MCF 10A (cell line): ENCODE results near the gene MPZL1. TPM values are rescaled to one million over a fixed set of nuclear protein-coding genes. Genes with fewer than 3 reads are reported as not detected.

Experiments
- BruUV-seq: library from RNA; stranded (reverse); fragments of 400-500 nt; replicated peaks from 2 replicates; lab custom pipeline; 2021; lab: Mats Ljungman, UMichigan
- CTCF ChIA-PET: fragments of 300-600 bp; sonication (Branson Sonifier 250); formaldehyde crosslinking; extraction: SDS; loops from one replicate; lab custom pipeline; 2021; ENCODE audit warnings: antibody characterized with exemption, inconsistent platforms; lab: Yijun Ruan, JAX
- POLR2A ChIA-PET: fragments of 300-600, 350-650 bp; sonication (Branson Sonifier 250); formaldehyde crosslinking; extraction: SDS; loops from one replicate; lab custom pipeline; 2020; ENCODE audit warnings: antibody characterized with exemption, inconsistent platforms; lab: Yijun Ruan, JAX
- DNase-seq: peaks from one replicate; pipeline ENCODE4 v3.0.0-alpha.2; 2018; ENCODE audit not compliant: unreplicated experiment
- H3K27ac Mint-ChIP-seq: one replicate; pipeline ENCODE4 v1.8.0; 2022; ENCODE audit warnings: mild to moderate bottlenecking, low read depth, mixed read lengths; ENCODE audit not compliant: unreplicated experiment
- H3K27me3 Mint-ChIP-seq: one replicate; pipeline ENCODE4 v1.8.0; 2022; ENCODE audit warnings: mixed read lengths; ENCODE audit not compliant: insufficient read depth, unreplicated experiment
- H3K36me3 Mint-ChIP-seq: one replicate; pipeline ENCODE4 v1.8.0; 2022; ENCODE audit warnings: mild to moderate bottlenecking, moderate library complexity, mixed read lengths; ENCODE audit not compliant: insufficient read depth, unreplicated experiment
- H3K4me1 Mint-ChIP-seq: one replicate; pipeline ENCODE4 v1.8.0; 2022; ENCODE audit warnings: mixed read lengths; ENCODE audit not compliant: insufficient read depth, unreplicated experiment
- H3K4me3 Mint-ChIP-seq: one replicate; pipeline ENCODE4 v1.8.0; 2022; ENCODE audit warnings: mild to moderate bottlenecking, moderate library complexity, mixed read lengths; ENCODE audit not compliant: unreplicated experiment
- H3K9me3 Mint-ChIP-seq: one replicate; pipeline ENCODE4 v1.8.0; 2022; ENCODE audit warnings: mixed read lengths; ENCODE audit not compliant: unreplicated experiment
- intact Hi-C: fragments of 100-400 bp; cut with micrococcal nuclease; formaldehyde crosslinking; loops from 2 replicates; pipeline ENCODE4 v1.14.1; 2022
- total RNA-seq: library from RNA; stranded (reverse); gene quantifications from 2 replicates; pipeline ENCODE4 v1.2.3, GENCODE V29; 2022
- TF ChIP-seq, protein P1 (sequence below): fragments of 200-600 bp; IDR thresholded peaks from one replicate; pipeline ENCODE4 v1.8.0; 2022; ENCODE audit warnings: antibody characterized with exemption, mild to moderate bottlenecking; ENCODE audit not compliant: unreplicated experiment

MPZL1 gene
- total RNA-seq, 1 experiment from 2014 or later: 169 TPM

DNA sequence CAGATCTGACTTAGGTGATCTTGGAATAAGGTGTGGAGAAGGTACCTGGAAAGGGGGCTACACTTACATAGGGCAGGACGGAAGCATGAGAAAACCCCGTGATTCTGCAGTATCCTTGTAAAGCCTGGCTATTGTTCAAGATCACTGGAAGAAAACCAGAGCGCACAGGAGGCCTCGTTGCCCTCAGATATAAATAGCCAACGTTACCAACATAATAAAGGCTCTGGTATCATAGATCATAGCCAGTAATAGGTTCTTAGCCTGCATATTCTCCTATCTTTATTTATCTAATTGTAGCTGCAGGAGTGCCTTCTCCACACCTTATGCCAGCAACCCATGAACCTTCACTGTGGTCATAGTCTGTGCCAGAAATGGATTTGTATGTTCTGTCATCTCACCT lies 35.9 kb upstream of the MPZL1 start:
- CTCF ChIA-PET: interaction anchor here (0.7 to 5.6 kb wide), 10 partner anchors 11 to 129 kb away, joined by 3 to 400 read pairs (median 44); no protein-coding TSS in a partner anchor
- TF ChIP-seq, protein P1, sequence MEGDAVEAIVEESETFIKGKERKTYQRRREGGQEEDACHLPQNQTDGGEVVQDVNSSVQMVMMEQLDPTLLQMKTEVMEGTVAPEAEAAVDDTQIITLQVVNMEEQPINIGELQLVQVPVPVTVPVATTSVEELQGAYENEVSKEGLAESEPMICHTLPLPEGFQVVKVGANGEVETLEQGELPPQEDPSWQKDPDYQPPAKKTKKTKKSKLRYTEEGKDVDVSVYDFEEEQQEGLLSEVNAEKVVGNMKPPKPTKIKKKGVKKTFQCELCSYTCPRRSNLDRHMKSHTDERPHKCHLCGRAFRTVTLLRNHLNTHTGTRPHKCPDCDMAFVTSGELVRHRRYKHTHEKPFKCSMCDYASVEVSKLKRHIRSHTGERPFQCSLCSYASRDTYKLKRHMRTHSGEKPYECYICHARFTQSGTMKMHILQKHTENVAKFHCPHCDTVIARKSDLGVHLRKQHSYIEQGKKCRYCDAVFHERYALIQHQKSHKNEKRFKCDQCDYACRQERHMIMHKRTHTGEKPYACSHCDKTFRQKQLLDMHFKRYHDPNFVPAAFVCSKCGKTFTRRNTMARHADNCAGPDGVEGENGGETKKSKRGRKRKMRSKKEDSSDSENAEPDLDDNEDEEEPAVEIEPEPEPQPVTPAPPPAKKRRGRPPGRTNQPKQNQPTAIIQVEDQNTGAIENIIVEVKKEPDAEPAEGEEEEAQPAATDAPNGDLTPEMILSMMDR: no peak
- intact Hi-C loops: loop anchor here (5.0 kb wide), 1 partner anchor 464 kb away; the partner anchor contains the start of gene POU2F1

DNA sequence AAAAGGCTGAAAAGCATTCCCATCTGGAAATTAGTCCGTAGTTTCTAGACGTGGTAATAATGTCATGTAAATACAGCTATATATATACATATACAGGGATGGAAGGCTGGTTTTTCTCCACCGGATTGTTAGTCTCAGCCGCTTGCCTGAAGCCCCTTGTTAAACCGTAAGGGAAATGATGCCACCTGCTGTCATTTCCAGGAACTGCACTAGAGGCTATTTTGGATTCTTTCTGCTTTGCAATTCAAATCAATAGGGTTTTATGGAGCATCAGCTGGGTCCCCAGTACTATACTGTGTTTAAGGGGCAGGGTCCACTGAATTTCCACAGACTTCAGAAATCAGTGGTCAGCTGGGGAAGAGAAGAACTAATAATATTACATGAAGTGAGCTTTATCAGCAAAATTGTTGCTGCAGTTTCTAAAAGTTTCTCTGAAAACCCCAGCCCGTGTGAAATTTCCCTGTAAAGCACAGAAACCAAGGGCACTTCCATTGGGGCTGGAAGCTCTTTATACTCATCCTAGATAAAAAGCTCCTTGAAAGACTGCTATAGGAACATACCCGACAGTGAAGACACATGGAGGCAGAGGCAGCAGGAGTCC lies 33.8 kb upstream of the MPZL1 start:
- TF ChIP-seq, protein P1: peak; percentile 97
- ChIA-PET CTCF (interaction anchor here (0.6 to 5.6 kb wide), 73 partner anchors 8 to 644 kb away, joined by 3 to 400 read pairs (median 6); partner anchors contain the start of gene CREG1), POLR2A (interaction anchor here (0.8 to 2.9 kb wide), 12 partner anchors 17 to 420 kb away, joined by 3 to 52 read pairs (median 4); partner anchors contain the start of genes CREG1 and MPZL1)

More for the DNA sequence above, 35.9 kb upstream of the MPZL1 start:
- Mint-ChIP-seq H3K27me3 (no peaks in the 10 kb centered on the region), H3K9me3 (no peaks in the 10 kb centered on the region), H3K27ac (no peak overlapping the region), H3K4me3 (no peak overlapping the region), H3K4me1 (peaks cover 27% of the 10 kb centered on the region), H3K36me3 (no peaks in the 10 kb centered on the region)
- DNase-seq: no peak
- POLR2A ChIA-PET: interaction anchor here (2.9 kb wide), 1 partner anchor 23 kb away, joined by 27 read pairs; no protein-coding TSS in a partner anchor
- BruUV-seq: no TSS peak

DNA sequence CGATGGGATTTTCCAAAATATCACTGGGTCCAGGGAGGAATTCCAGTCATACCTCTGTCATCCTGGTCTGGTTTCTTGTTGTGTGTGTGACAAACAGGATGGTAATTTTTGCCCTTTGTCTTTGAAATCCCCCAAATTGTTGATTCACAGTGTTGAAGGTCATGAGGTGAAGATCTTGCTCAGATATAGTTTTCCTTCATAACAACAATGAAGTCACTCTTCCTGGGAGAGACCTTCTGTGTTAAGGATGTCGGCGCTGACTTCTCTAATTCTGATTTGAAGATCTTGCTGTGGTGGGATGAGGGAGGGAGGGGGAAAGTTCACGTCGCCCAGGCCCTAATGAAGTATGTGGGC lies 32.2 kb upstream of the MPZL1 start:
- no peak for DNase-seq
- no peak overlapping the region for H3K4me3 Mint-ChIP-seq
- BruUV-seq: no TSS peak
- no peaks in the 10 kb centered on the region for H3K9me3 Mint-ChIP-seq
- peaks cover 11% of the 10 kb centered on the region for H3K4me1 Mint-ChIP-seq
- no peaks in the 10 kb centered on the region for H3K36me3 Mint-ChIP-seq
- TF ChIP-seq, protein P1: no peak
- intact Hi-C loops: loop anchor here (2.0 to 5.0 kb wide), 4 partner anchors 125 to 467 kb away; partner anchors contain the start of gene POU2F1
- ChIA-PET POLR2A (interaction anchor here (1.2 kb wide), 1 partner anchor 89 kb away, joined by 4 read pairs; no protein-coding TSS in a partner anchor), CTCF (interaction anchor here (0.6 to 7.6 kb wide), 7 partner anchors 18 to 165 kb away, joined by 3 to 83 read pairs (median 7); no protein-coding TSS in a partner anchor)
- no peaks in the 10 kb centered on the region for H3K27me3 Mint-ChIP-seq
- H3K27ac Mint-ChIP-seq: no peak overlapping the region

More for the DNA sequence above, 33.8 kb upstream of the MPZL1 start:
- Mint-ChIP-seq H3K4me1 (peaks cover 26% of the 10 kb centered on the region), H3K4me3 (no peak overlapping the region), H3K36me3 (no peaks in the 10 kb centered on the region), H3K27ac (no peak overlapping the region), H3K27me3 (no peaks in the 10 kb centered on the region), H3K9me3 (no peaks in the 10 kb centered on the region)
- intact Hi-C loops: loop anchor here (1.0 to 5.0 kb wide), 6 partner anchors 88 to 466 kb away; partner anchors contain the start of gene POU2F1
- BruUV-seq: no TSS peak
- DNase-seq: peak; percentile 93

DNA sequence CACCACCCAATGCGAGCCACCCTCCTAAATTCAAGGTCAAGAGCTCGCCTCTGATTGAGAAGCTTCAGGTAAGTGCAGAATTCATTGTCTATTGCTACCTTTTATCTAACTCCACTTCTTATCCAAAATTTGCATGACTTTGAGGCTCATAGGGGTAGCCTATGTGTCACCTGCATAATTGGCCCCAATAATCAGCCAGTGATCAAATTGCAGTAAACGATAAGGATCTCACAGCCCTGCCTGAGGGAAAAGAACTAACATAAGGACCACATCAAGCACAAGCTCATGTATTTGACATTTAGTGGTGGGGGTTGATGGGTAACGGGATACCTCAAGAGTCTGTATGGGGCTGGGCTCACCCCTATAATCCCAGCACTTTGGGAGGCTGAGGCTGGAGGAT lies 31.7 kb upstream of the MPZL1 start:
- intact Hi-C loops: no loop called here
- BruUV-seq: no TSS peak
- ChIA-PET CTCF (interaction anchor here (0.6 to 7.6 kb wide), 9 partner anchors 17 to 290 kb away, joined by 3 to 83 read pairs (median 5); no protein-coding TSS in a partner anchor), POLR2A (interaction anchor here (0.5 to 1.2 kb wide), 2 partner anchors 25 to 89 kb away, joined by 4 read pairs; no protein-coding TSS in a partner anchor)
- Mint-ChIP-seq H3K27me3 (no peaks in the 10 kb centered on the region), H3K27ac (no peak overlapping the region), H3K4me3 (no peak overlapping the region), H3K9me3 (no peaks in the 10 kb centered on the region), H3K4me1 (peaks cover 15% of the 10 kb centered on the region), H3K36me3 (no peaks in the 10 kb centered on the region)
- TF ChIP-seq, protein P1: no peak
- no peak for DNase-seq
